CD14-positive monocyte (primary cell): ENCODE data around the gene ERC1. TPM values are rescaled to one million over a fixed set of nuclear protein-coding genes. Genes with fewer than 3 reads are reported as not detected.

Experiments used
- DNase-seq, 3 donors: peaks; one replicate each; pipeline ENCODE4 v3.0.0-alpha.2; 2011 to 2022
- H2AFZ ChIP-seq: 2 replicates; pipeline ENCODE4 v1.6.0; 2012; ENCODE audit warnings: mild to moderate bottlenecking, low read depth, low read length, inconsistent platforms; ENCODE audit not compliant: insufficient read depth, poor library complexity, severe bottlenecking
- H3K27ac ChIP-seq, 2 donors: 1 replicate in 1 of 2; 2 replicates in 1 of 2; pipeline ENCODE4 v1.5.1; 2012 to 2013; ENCODE audit warnings: low read length in 2 of 2, control low read depth in 1 of 2, inconsistent platforms in 1 of 2, low read depth in 1 of 2, mild to moderate bottlenecking in 1 of 2
- H3K27me3 ChIP-seq, 2 donors: one replicate each; pipeline versions ENCODE4 v1.6.0 to v1.6.1; 2011 to 2013; ENCODE audit warnings: low read length in 2 of 2; ENCODE audit not compliant: control insufficient read depth in 2 of 2, insufficient read depth in 2 of 2
- H3K36me3 ChIP-seq, 2 donors: replicated peaks in 1 of 2; 1 replicate in 1 of 2; 2 replicates in 1 of 2; pipeline versions ENCODE4 v1.5.1 to v1.6.1; 2012 to 2013; ENCODE audit warnings: low read length in 2 of 2, control low read depth in 1 of 2, inconsistent platforms in 1 of 2, mild to moderate bottlenecking in 1 of 2; ENCODE audit not compliant: insufficient read depth in 2 of 2, control insufficient read depth in 1 of 2
- H3K4me1 ChIP-seq, 2 donors: 1 replicate in 1 of 2; 2 replicates in 1 of 2; pipeline versions ENCODE4 v1.5.1 to v1.6.1; 2012 to 2013; ENCODE audit warnings: low read length in 2 of 2, control low read depth in 1 of 2, inconsistent platforms in 1 of 2, mild to moderate bottlenecking in 1 of 2, moderate library complexity in 1 of 2; ENCODE audit not compliant: insufficient read depth in 2 of 2, control insufficient read depth in 1 of 2
- H3K4me2 ChIP-seq: replicated peaks from 2 replicates; pipeline ENCODE3; 2012; ENCODE audit warnings: low read length, moderate library complexity, mild to moderate bottlenecking; ENCODE audit not compliant: poor library complexity, severe bottlenecking; ENCODE audit errors: extremely low read depth
- H3K4me3 ChIP-seq, 3 experiments: fragments of 200-600 bp in 1 of 3; sonication (generic) in 1 of 3; replicated peaks in 1 of 3; 1 replicate in 2 of 3; 2 replicates in 1 of 3; pipeline ENCODE4 v1.5.1; 2011 to 2013; ENCODE audit warnings: low read length in 3 of 3, mild to moderate bottlenecking in 3 of 3, control low read depth in 2 of 3, low read depth in 2 of 3, inconsistent platforms in 1 of 3, moderate library complexity in 1 of 3
- H3K79me2 ChIP-seq: 2 replicates; pipeline ENCODE4 v1.6.0; 2012; ENCODE audit warnings: mild to moderate bottlenecking, control low read depth, inconsistent platforms, low read length, moderate library complexity; ENCODE audit not compliant: insufficient read depth
- H3K9ac ChIP-seq: 2 replicates; pipeline ENCODE4 v1.6.0; 2017; ENCODE audit warnings: low read length, mild to moderate bottlenecking; ENCODE audit not compliant: insufficient read depth, poor library complexity, severe bottlenecking
- H3K9me3 ChIP-seq, 2 donors: replicated peaks in 1 of 2; 1 replicate in 1 of 2; 2 replicates in 1 of 2; pipeline versions ENCODE4 v1.5.1 to v1.6.1; 2012 to 2013; ENCODE audit warnings: low read length in 2 of 2, control low read depth in 1 of 2; ENCODE audit not compliant: control insufficient read depth in 1 of 2, insufficient read depth in 1 of 2
- H4K20me1 ChIP-seq: 2 replicates; pipeline ENCODE4 v1.6.0; 2012; ENCODE audit warnings: mild to moderate bottlenecking, low read length, control low read depth, moderate library complexity; ENCODE audit not compliant: insufficient read depth
- H3K27ac Mint-ChIP-seq, 7 donors: one replicate each; pipeline ENCODE4 v1.8.0; 2020; ENCODE audit warnings: mild to moderate bottlenecking in 7 of 7, mixed read lengths in 7 of 7, moderate library complexity in 6 of 7, inconsistent platforms in 2 of 7
- H3K27me3 Mint-ChIP-seq, 3 donors: one replicate each; pipeline ENCODE4 v1.8.0; 2021 to 2022; ENCODE audit warnings: low read depth in 3 of 3, mild to moderate bottlenecking in 3 of 3, mixed read lengths in 3 of 3, moderate library complexity in 3 of 3, inconsistent platforms in 1 of 3
- H3K36me3 Mint-ChIP-seq, 2 donors: one replicate each; pipeline ENCODE4 v1.8.0; 2020; ENCODE audit warnings: mixed read lengths in 2 of 2, inconsistent platforms in 1 of 2, mild to moderate bottlenecking in 1 of 2
- H3K4me1 Mint-ChIP-seq: one replicate; pipeline ENCODE4 v1.8.0; 2020; ENCODE audit warnings: mild to moderate bottlenecking, mixed read lengths
- H3K4me3 Mint-ChIP-seq, 2 donors: one replicate each; pipeline ENCODE4 v1.8.0; 2020; ENCODE audit warnings: mild to moderate bottlenecking in 2 of 2, mixed read lengths in 2 of 2, moderate library complexity in 1 of 2
- H3K9me3 Mint-ChIP-seq, 7 donors: one replicate each; pipeline ENCODE4 v1.8.0; 2020 to 2022; ENCODE audit warnings: mixed read lengths in 7 of 7, mild to moderate bottlenecking in 6 of 7, moderate library complexity in 6 of 7, inconsistent platforms in 2 of 7
- CTCF ChIP-seq: fragments of 200-600 bp; IDR thresholded peaks from one replicate; pipeline ENCODE4 v1.8.0; 2022; ENCODE audit warnings: antibody characterized with exemption, mild to moderate bottlenecking
- WGBS: methylation state at CpG from one replicate; pipeline ENCODE4 v1.1.5; 2013; ENCODE audit warnings: missing lambda C conversion rate; ENCODE audit not compliant: insufficient coverage; 5-methylcytosine and 5-hydroxymethylcytosine counted together
- intact Hi-C, 2 donors: fragments of 100-400 bp; cut with micrococcal nuclease; formaldehyde crosslinking; loops; one replicate each; pipeline versions ENCODE4 v1.15.0 to v1.15.1; 2023
- polyA plus RNA-seq, 3 donors: library from polyadenylated mRNA; depleted of rRNA in 1 of 3; unstranded in 2 of 3; stranded (reverse) in 1 of 3; fragments of 300-500 nt in 2 of 3; fragments of >200 nt in 1 of 3; fragmentation: Illumina TruSeq in 2 of 3; gene quantifications; 1 replicate in 2 of 3; 2 replicates in 1 of 3; pipeline ENCODE4 v1.2.3, GENCODE V29; 2012 to 2021

ERC1 gene
- polyA plus RNA-seq, 3 donors = 4.0 to 14.3 (median 5.1) TPM

GRCh38 chr12:1356285-1356684, 365.3 kb downstream of the ERC1 start:
- Histone ChIP-seq H4K20me1 (no peaks in the 10 kb centered on the region), H3K9me3 (no peaks in the 10 kb centered on the region), H3K27ac (no peak overlapping the region), H3K36me3 (no peaks in the 10 kb centered on the region), H3K9ac (no peak overlapping the region), H2AFZ (no peak overlapping the region), H3K4me3 (no peak overlapping the region), H3K4me2 (no peak overlapping the region), H3K27me3 (no peaks in the 10 kb centered on the region), H3K79me2 (no peaks in the 10 kb centered on the region), H3K4me1 (no peaks in the 10 kb centered on the region)
- no peak for DNase-seq
- no CpG with 5 or more reads among the region's 2 CpGs for WGBS
- H3K27me3 Mint-ChIP-seq = peaks cover 0 to 2% (median 0%) of the 10 kb centered on the region in 3 donors
- intact Hi-C loops = no loop called here
- H3K4me1 Mint-ChIP-seq = no peaks in the 10 kb centered on the region
- no peak overlapping the region for H3K4me3 Mint-ChIP-seq
- no peak overlapping the region for H3K27ac Mint-ChIP-seq
- no peaks in the 10 kb centered on the region for H3K9me3 Mint-ChIP-seq
- no peak for TF ChIP-seq CTCF
- peaks cover 0 to 10% of the 10 kb centered on the region in 2 donors for H3K36me3 Mint-ChIP-seq

GRCh38 chr12:1357171-1357570, 366.1 kb downstream of the ERC1 start:
- no peak overlapping the region for H3K9ac ChIP-seq
- DNase-seq = no peak
- no peaks in the 10 kb centered on the region for H3K36me3 ChIP-seq
- no peak overlapping the region for H2AFZ ChIP-seq
- no peaks in the 10 kb centered on the region for H3K79me2 ChIP-seq
- no peaks in the 10 kb centered on the region for H3K9me3 ChIP-seq
- H3K27ac Mint-ChIP-seq = no peak overlapping the region
- H3K4me1 ChIP-seq = no peaks in the 10 kb centered on the region
- no peak overlapping the region for H3K4me3 Mint-ChIP-seq
- no peaks in the 10 kb centered on the region for H3K9me3 Mint-ChIP-seq
- H3K4me2 ChIP-seq = no peak overlapping the region
- no peaks in the 10 kb centered on the region for H3K4me1 Mint-ChIP-seq
- intact Hi-C loops = no loop called here
- 100% methylated on average over 3 of the region's 6 CpGs for WGBS
- no peaks in the 10 kb centered on the region for H4K20me1 ChIP-seq
- H3K36me3 Mint-ChIP-seq = peaks cover 0 to 10% of the 10 kb centered on the region in 2 donors
- H3K27ac ChIP-seq = no peak overlapping the region
- H3K4me3 ChIP-seq = no peak overlapping the region
- peaks cover 0 to 2% (median 2%) of the 10 kb centered on the region in 3 donors for H3K27me3 Mint-ChIP-seq
- no peak for TF ChIP-seq CTCF
- no peaks in the 10 kb centered on the region for H3K27me3 ChIP-seq
